Naive thymus-derived CD8-positive, alpha-beta T cell (primary cell): Measurements from ENCODE around the gene INSYN2A. TPM values are rescaled to one million over a fixed set of nuclear protein-coding genes. Genes with fewer than 3 reads are reported as not detected.

Experiments
- ATAC-seq, 2 donors: fragments of 150-1000 bp; cut with Tn5 transposase in 1 of 2; sonication (Bioruptor Pico), chemical (Tn5 transposase) in 1 of 2; 1 replicate in 1 of 2; 2 replicates in 1 of 2; pipeline ENCODE4 v1.10.0; 2021; ENCODE audit warnings: mild to moderate bottlenecking in 2 of 2, moderate library complexity in 2 of 2
- POLR2A ChIA-PET: fragments of 350-600 bp; sonication (Branson Sonifier 250); formaldehyde crosslinking; loops from one replicate; lab custom pipeline; 2021; ENCODE audit warnings: antibody characterized with exemption; lab: Charles Lee
- DNase-seq, 10 donors: peaks; one replicate each; pipeline versions ENCODE4 v3.0.0 to v3.0.0-alpha.2; 2020 to 2022
- H3K27ac Mint-ChIP-seq, 10 donors: one replicate each; pipeline ENCODE4 v1.8.0; 2020 to 2022; ENCODE audit warnings: mild to moderate bottlenecking in 10 of 10, mixed read lengths in 10 of 10, moderate library complexity in 4 of 10, inconsistent platforms in 1 of 10
- H3K27me3 Mint-ChIP-seq, 5 donors: one replicate each; pipeline ENCODE4 v1.8.0; 2021 to 2022; ENCODE audit warnings: mixed read lengths in 5 of 5
- H3K36me3 Mint-ChIP-seq, 3 donors: one replicate each; pipeline ENCODE4 v1.8.0; 2020 to 2022; ENCODE audit warnings: mixed read lengths in 3 of 3, mild to moderate bottlenecking in 2 of 3, inconsistent platforms in 1 of 3
- H3K4me1 Mint-ChIP-seq, 4 donors: one replicate each; pipeline ENCODE4 v1.8.0; 2021 to 2022; ENCODE audit warnings: mixed read lengths in 4 of 4
- H3K4me3 Mint-ChIP-seq, 10 donors: one replicate each; pipeline ENCODE4 v1.8.0; 2020 to 2022; ENCODE audit warnings: mild to moderate bottlenecking in 10 of 10, mixed read lengths in 10 of 10, moderate library complexity in 6 of 10, inconsistent platforms in 1 of 10
- H3K9me3 Mint-ChIP-seq, 9 donors: one replicate each; pipeline ENCODE4 v1.8.0; 2020 to 2022; ENCODE audit warnings: mixed read lengths in 9 of 9, mild to moderate bottlenecking in 3 of 9, inconsistent platforms in 1 of 9, moderate library complexity in 1 of 9
- polyA plus RNA-seq, 3 donors: library from polyadenylated mRNA; unstranded; fragments of 300-500 nt; fragmentation: Illumina TruSeq; gene quantifications; one replicate each; pipeline ENCODE4 v1.2.3, GENCODE V29; 2021
- total RNA-seq, 8 experiments: library from RNA in 2 of 8; stranded (reverse) in 2 of 8; gene quantifications; one replicate each; pipeline ENCODE4 v1.2.3 and lab custom pipeline; 2021 to 2026

The INSYN2A gene
- total and polyA plus RNA-seq, 5 experiments from 2014 or later: not detected

DNA sequence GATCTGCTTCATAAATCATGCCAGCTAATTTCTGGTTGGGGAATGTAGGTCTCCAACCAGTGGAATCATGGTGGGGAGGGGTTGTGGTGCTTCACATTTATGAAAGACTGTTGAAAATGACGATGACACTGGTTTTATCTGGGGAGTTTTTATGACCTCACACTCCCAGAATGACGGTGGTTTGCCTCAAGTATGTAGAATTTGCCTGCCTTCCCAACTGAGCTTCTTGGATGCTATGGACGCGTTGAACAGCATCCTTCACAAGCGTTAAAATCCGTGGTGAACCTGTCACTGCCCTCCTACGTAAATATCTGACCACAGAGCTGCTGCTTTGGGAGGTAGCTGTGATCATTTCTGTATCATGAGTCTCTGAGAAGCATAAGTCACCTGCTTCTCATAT, 3.3 kb downstream of the INSYN2A start:
- no peak for DNase-seq
- ATAC-seq: no peak
- peaks cover 0 to 3% (median 0%) of the 10 kb centered on the region in 4 donors for H3K4me1 Mint-ChIP-seq
- H3K27ac Mint-ChIP-seq: no peak overlapping the region
- H3K4me3 Mint-ChIP-seq: no peak overlapping the region
- peaks cover 0 to 2% (median 0%) of the 10 kb centered on the region in 9 donors for H3K9me3 Mint-ChIP-seq
- H3K36me3 Mint-ChIP-seq: no peaks in the 10 kb centered on the region
- peaks cover 11 to 39% (median 30%) of the 10 kb centered on the region in 5 donors for H3K27me3 Mint-ChIP-seq
- POLR2A ChIA-PET: no interaction called here

DNA sequence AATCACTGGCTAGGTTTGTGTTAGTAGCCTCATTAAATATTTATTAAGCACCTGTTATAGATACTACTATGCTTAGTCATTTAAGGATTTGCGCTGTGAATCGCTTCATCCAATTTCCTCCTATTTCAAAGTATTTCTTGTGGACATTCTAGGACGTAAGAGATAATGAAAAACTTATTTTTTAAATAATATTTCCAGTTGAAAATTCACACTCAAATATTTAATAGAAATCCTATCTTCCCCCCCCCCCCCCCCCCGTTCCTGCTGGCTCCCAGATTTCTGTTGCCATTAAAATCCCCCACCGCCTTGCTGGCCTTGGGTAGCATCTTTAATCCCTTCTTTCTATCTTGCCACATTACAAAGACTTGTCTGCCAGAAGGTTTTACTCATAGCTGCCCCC, 6.0 kb downstream of the INSYN2A start:
- ATAC-seq: no peak
- no peak overlapping the region for H3K4me3 Mint-ChIP-seq
- peaks cover 0 to 4% (median 0%) of the 10 kb centered on the region in 3 donors for H3K36me3 Mint-ChIP-seq
- POLR2A ChIA-PET: no interaction called here
- DNase-seq: no peak
- H3K27me3 Mint-ChIP-seq: peaks cover 5 to 24% (median 17%) of the 10 kb centered on the region in 5 donors
- peaks cover 0 to 6% (median 0%) of the 10 kb centered on the region in 9 donors for H3K9me3 Mint-ChIP-seq
- no peak overlapping the region for H3K27ac Mint-ChIP-seq
- no peaks in the 10 kb centered on the region for H3K4me1 Mint-ChIP-seq

DNA sequence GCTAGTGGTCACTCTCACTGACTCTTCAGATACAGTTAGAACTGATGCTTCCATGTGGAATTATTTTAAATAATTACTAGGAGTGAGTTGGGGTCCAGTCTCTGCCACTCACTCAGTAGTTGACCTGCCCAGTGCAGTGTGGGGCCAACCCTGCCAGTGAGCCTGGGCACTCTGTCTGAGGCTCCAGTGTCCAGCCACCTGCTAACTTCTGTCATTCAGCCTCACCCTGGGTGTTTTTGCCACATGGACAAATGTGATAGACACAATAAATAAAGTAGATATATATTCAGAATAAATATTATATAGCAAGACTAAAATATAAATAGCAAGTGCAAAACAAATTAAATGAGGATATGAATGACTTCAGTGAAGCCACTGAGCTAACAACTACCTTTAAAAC, 7.2 kb downstream of the INSYN2A start:
- H3K9me3 Mint-ChIP-seq: peaks cover 0 to 16% (median 0%) of the 10 kb centered on the region in 9 donors
- no peak overlapping the region for H3K4me3 Mint-ChIP-seq
- no peak overlapping the region for H3K27ac Mint-ChIP-seq
- peaks cover 7 to 15% (median 15%) of the 10 kb centered on the region in 5 donors for H3K27me3 Mint-ChIP-seq
- peaks cover 0 to 5% (median 0%) of the 10 kb centered on the region in 3 donors for H3K36me3 Mint-ChIP-seq
- ATAC-seq: no peak
- no peaks in the 10 kb centered on the region for H3K4me1 Mint-ChIP-seq
- POLR2A ChIA-PET: no interaction called here
- DNase-seq: no peak

DNA sequence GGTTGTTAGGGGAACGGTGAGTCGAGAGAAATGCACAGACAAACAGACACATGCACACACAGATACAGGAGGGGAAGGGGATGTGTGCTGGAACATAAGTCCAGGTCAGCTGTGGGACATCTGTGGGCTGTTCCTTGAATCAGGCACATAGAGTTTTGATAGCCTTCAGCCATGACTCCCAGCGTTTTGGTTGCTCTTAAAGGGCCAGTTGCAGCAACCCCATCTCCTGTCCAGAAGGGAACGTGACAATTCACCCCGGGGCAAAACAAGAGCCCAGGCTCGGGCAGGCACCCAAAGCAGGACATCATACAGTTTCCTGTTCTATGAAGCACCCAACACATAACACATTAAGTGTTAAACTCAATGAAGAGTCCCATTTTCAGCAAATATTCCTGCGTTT, 9.6 kb downstream of the INSYN2A start:
- Mint-ChIP-seq H3K27ac (no peak overlapping the region), H3K27me3 (peaks cover 0 to 16% (median 4%) of the 10 kb centered on the region in 5 donors), H3K9me3 (peaks cover 0 to 16% (median 0%) of the 10 kb centered on the region in 9 donors), H3K4me1 (no peaks in the 10 kb centered on the region), H3K4me3 (no peak overlapping the region), H3K36me3 (peaks cover 0 to 5% (median 0%) of the 10 kb centered on the region in 3 donors)
- POLR2A ChIA-PET: no interaction called here
- DNase-seq (no peak), ATAC-seq (no peak)

DNA sequence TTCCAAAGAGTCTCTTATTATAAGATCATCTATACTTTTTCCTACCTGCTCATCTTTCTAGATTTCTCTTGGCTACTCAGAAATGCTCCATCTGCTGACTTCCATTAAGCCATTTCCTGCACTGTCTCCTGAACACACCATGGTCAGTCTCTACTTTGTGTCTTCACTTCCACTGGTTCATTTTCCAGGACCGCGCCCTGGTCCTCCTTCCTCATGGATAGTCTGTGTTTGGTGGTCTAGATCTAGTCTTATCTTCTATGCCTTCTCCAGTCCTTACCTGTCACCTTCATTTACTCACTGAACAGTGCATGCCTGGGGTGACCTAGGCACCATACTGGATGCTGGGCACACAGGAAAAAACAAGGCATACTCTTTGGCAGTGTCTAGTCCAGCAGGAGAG, 11.8 kb downstream of the INSYN2A start:
- ATAC-seq (no peak), DNase-seq (no peak)
- H3K27me3 Mint-ChIP-seq: peaks cover 0 to 16% (median 0%) of the 10 kb centered on the region in 5 donors
- peaks cover 0 to 5% (median 0%) of the 10 kb centered on the region in 3 donors for H3K36me3 Mint-ChIP-seq
- H3K9me3 Mint-ChIP-seq: peaks cover 0 to 16% (median 0%) of the 10 kb centered on the region in 9 donors
- no peak overlapping the region for H3K4me3 Mint-ChIP-seq
- no peaks in the 10 kb centered on the region for H3K4me1 Mint-ChIP-seq
- POLR2A ChIA-PET: no interaction called here
- no peak overlapping the region for H3K27ac Mint-ChIP-seq

DNA sequence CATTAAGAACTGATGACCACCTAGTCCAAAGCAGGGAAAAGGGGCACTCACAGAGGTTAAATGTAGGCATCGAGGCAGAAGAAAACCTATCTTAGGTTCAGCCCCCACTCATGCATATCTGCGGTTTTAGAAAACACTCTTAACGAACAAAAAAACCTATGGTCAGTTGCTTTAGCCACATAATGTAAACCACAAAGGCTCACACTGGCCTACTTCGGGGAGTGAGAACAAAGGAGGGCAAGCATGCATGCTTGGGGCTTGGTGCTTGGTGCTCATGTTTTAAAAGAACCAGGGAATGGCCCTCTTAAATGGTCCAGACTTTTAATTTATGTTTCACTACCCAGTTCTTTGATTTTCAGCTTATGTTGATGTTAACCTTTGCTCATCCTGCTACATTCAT, 14.2 kb downstream of the INSYN2A start:
- peaks cover 0 to 16% (median 0%) of the 10 kb centered on the region in 9 donors for H3K9me3 Mint-ChIP-seq
- no peaks in the 10 kb centered on the region for H3K4me1 Mint-ChIP-seq
- POLR2A ChIA-PET: no interaction called here
- no peak overlapping the region for H3K27ac Mint-ChIP-seq
- no peak overlapping the region for H3K4me3 Mint-ChIP-seq
- DNase-seq: no peak
- H3K27me3 Mint-ChIP-seq: peaks cover 0 to 11% (median 4%) of the 10 kb centered on the region in 5 donors
- no peak for ATAC-seq
- H3K36me3 Mint-ChIP-seq: peaks cover 0 to 5% (median 0%) of the 10 kb centered on the region in 3 donors

DNA sequence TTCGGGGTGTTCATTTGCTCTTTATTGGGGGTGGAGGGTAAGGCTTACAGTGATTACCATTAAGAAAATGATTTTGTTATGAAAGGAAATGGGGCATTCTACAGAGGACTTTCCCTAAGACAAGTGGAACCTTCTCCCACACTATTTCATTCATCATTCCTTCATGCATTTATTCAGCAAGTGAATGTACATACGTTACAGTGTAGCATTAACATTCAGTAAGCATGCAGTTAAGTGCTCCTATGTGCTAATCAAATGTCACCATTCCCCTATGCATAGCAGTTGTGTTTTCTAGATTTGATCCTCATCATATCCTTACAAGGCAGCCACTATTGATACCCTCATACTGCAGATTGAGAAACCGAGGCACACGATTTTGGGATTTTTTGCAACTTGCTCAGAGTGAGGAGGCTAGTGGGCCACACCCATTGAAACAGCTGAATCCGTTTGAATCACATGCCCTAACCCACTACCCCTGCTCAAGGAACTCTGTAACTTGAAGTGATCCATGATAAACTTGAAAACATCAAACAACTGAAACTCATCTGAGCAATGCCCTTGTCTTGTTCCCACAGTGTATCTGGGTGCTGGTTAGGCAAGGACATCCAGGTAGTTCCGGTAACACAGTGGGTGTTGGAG, 16.7 kb downstream of the INSYN2A start:
- H3K27ac Mint-ChIP-seq: no peak overlapping the region
- H3K36me3 Mint-ChIP-seq: no peaks in the 10 kb centered on the region
- peaks cover 0 to 10% (median 4%) of the 10 kb centered on the region in 5 donors for H3K27me3 Mint-ChIP-seq
- no peak for DNase-seq
- no peaks in the 10 kb centered on the region for H3K4me1 Mint-ChIP-seq
- no peak for ATAC-seq
- H3K4me3 Mint-ChIP-seq: no peak overlapping the region
- POLR2A ChIA-PET: no interaction called here
- H3K9me3 Mint-ChIP-seq: peaks cover 0 to 3% (median 0%) of the 10 kb centered on the region in 9 donors

DNA sequence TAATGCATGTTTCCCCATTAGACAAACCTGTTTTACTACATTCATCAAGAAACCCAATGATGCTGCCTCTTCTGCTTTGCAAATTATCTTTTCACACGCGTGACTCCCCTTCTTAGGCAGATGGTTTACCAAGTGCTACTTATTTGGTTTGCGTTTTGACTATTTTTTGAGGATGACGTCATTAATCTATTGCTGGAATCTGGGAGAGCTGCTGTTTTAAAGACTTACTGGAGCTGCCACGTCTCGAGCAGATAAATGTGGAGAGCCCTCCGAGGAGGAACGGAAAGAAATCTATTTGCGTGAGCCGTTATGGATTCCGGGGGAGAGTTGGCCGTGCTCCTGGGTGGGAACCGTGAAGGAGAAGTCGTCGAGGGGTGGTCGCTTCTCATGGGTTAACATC, 19.7 kb downstream of the INSYN2A start:
- Mint-ChIP-seq H3K27ac (no peak overlapping the region), H3K4me1 (no peaks in the 10 kb centered on the region), H3K9me3 (peaks cover 0 to 3% (median 0%) of the 10 kb centered on the region in 9 donors), H3K4me3 (no peak overlapping the region), H3K36me3 (no peaks in the 10 kb centered on the region), H3K27me3 (peaks cover 0 to 6% (median 2%) of the 10 kb centered on the region in 5 donors)
- no peak for DNase-seq
- ATAC-seq: no peak
- POLR2A ChIA-PET: no interaction called here

DNA sequence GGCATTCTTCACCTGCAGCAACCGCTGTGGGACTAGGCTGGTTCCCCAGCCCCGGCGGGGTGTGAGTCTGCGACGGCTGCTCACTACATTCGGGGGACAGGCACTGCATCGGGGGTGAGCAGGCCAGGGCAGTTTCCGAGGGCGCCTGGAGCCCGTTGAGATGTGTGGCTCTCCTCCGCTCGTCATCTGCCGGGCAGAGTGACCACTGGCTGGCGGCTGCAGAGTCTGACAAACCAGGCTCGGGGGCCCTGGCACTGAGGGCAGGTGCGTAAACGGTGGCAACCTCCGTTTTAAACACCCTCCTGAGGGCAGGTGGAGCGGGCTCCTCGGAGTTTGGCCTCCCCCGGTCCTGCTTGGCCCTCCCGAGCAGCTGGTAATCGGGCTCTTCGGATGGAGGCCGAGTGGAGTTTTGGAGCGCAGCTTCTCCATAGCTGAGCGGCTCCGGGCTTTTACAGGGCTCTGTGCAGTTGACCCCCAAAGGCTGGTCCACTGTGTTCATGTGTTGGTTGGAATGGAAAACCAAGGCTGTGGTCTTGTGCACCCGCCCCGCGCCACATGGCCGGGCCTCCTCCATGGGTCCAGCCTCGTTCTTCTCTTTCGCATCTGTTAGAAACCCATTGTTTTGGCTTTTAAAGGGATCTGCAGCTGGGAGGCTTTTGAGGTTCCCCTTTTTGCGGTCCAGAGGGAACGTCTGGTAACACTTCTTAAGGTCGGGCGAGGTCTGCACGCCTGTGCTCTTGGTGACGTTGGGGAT, 20.9 kb downstream of the INSYN2A start:
- Mint-ChIP-seq H3K9me3 (peaks cover 0 to 2% (median 0%) of the 10 kb centered on the region in 9 donors), H3K27ac (no peak overlapping the region), H3K36me3 (no peaks in the 10 kb centered on the region), H3K4me3 (no peak overlapping the region), H3K27me3 (peaks cover 0 to 6% (median 0%) of the 10 kb centered on the region in 5 donors), H3K4me1 (no peaks in the 10 kb centered on the region)
- ATAC-seq (no peak), DNase-seq (no peak)
- POLR2A ChIA-PET: no interaction called here

DNA sequence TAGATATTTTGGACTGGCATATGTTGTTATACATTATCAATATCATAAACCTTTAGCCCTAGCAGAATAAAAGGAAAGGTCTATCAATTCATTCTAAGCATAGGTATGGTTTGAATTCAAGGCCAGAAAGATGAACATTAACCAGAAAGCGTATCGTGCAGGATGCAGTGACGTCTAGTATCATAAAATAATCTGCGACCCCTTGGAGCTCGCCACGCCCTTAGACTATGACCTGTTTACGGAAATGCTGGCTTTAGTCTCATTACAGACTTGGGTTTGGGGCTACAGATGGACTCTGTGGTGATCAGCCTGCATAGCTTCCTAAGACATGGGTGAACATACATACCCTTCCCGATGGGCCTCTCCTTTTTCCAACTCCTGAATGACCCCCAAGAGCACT, 21.5 kb downstream of the INSYN2A start:
- ATAC-seq (no peak), DNase-seq (no peak)
- no peak overlapping the region for H3K27ac Mint-ChIP-seq
- POLR2A ChIA-PET: no interaction called here
- H3K4me1 Mint-ChIP-seq: no peaks in the 10 kb centered on the region
- no peaks in the 10 kb centered on the region for H3K36me3 Mint-ChIP-seq
- peaks cover 0 to 2% (median 0%) of the 10 kb centered on the region in 9 donors for H3K9me3 Mint-ChIP-seq
- no peak overlapping the region for H3K4me3 Mint-ChIP-seq
- H3K27me3 Mint-ChIP-seq: peaks cover 0 to 6% (median 0%) of the 10 kb centered on the region in 5 donors

DNA sequence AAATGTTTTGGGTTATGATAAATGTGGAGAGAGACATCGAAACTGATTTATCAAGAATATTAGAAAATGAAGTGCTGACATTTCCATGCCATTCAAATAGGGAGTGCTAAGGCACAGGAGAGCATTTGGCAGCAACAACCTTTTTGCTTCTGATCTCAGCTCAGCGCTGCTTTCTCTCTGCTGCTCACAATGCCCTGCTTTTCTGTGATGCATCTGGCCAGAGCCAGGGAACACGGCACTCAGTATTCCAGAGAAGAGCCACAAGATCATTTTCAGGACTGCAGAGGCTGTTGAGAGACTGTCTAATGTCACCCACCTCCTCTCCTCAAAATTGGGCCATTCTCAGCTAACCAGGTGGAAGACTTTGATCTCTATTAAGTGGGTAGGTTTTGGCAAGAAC, 28.1 kb downstream of the INSYN2A start:
- Mint-ChIP-seq H3K36me3 (no peaks in the 10 kb centered on the region), H3K9me3 (no peaks in the 10 kb centered on the region), H3K27me3 (no peaks in the 10 kb centered on the region), H3K27ac (no peak overlapping the region), H3K4me3 (no peak overlapping the region), H3K4me1 (no peaks in the 10 kb centered on the region)
- ATAC-seq (no peak), DNase-seq (no peak)
- POLR2A ChIA-PET: no interaction called here

DNA sequence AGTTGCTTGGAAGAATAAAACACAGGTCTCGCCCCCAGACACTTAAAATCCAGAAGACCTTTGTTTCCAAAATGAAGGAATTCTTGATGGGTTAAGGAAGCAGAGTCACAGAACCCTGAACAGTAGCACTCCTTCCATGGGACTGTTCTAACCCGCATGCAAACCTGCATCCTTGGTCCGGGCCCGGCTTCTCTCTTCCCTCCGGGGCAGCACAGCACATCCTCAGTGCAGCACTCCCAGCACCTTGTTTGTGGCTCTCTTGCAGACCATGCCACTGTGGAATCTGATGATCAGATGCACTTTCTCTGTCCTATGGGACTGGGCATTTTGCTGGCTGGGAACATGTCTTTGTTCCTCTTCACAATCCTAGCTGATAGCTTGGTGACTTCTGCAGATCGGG, 33.5 kb downstream of the INSYN2A start:
- H3K9me3 Mint-ChIP-seq: no peaks in the 10 kb centered on the region

DNA sequence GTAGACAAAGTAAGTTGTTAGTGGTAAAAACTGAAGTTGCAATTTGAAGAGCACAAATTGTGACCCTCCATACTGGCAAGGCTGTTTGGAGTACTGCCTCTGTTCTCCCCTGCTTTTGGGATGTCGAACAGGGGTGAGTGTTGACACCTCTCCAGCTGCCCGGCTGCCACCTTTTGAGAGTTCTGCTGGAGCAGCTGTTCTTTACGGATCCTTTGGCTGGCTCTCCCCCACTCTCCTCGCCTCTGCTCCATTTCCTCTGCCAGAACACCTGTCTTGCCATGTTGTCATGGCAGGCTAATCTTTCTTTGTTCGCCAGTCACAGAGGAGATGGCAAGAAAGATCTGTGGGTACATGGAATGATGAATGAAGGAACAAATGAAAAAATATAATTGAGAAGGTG, 34.9 kb downstream of the INSYN2A start:
- H3K27me3 Mint-ChIP-seq: peaks cover 0 to 7% (median 0%) of the 10 kb centered on the region in 5 donors
- no peak overlapping the region for H3K4me3 Mint-ChIP-seq
- POLR2A ChIA-PET: no interaction called here
- H3K4me1 Mint-ChIP-seq: no peaks in the 10 kb centered on the region
- H3K27ac Mint-ChIP-seq: peak overlapping the region in 1 of 10 donors; percentile 43
- no peaks in the 10 kb centered on the region for H3K9me3 Mint-ChIP-seq
- DNase-seq: no peak
- no peaks in the 10 kb centered on the region for H3K36me3 Mint-ChIP-seq
- ATAC-seq: no peak

More for the DNA sequence above, 33.5 kb downstream of the INSYN2A start:
- Mint-ChIP-seq H3K27ac (no peak overlapping the region), H3K36me3 (no peaks in the 10 kb centered on the region), H3K4me1 (no peaks in the 10 kb centered on the region), H3K27me3 (peaks cover 0 to 7% (median 0%) of the 10 kb centered on the region in 5 donors), H3K4me3 (no peak overlapping the region)
- DNase-seq (no peak), ATAC-seq (no peak)
- POLR2A ChIA-PET: no interaction called here
